Measurements from ENCODE around the gene LAX1. TPM values are rescaled to one million over a fixed set of nuclear protein-coding genes. Genes with fewer than 3 reads are reported as not detected.
"Not testable (repeated sequence)": the region's sequence is repeated elsewhere in the genome, so short reads cannot be mapped to it uniquely, and the experiment has no call there.

The LAX1 gene
- total RNA-seq, 1 donor from 2014 or later, result 4.1 TPM

DNA sequence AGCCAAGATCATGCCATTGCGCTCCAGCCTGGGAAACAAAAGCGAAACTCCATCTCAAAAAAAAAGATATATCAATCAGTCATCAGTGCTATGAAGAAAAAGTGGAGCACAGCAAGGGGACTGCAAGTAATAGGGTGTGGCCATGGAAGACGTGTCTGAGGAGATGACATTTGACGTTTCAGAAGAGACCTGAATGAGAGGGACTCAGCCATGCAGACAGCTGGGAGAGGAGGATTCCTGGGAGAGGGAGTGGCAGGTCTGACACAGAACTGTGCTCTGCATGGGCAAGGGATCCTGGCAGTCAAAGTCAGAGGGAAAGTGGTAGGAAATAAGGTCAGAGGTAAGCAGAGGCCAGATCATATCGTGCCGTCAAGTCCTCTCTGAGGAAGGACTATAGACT is 3.3 kb downstream of the LAX1 start:
- no peak for DNase-seq (ENCODE audit: low spot score)

DNA sequence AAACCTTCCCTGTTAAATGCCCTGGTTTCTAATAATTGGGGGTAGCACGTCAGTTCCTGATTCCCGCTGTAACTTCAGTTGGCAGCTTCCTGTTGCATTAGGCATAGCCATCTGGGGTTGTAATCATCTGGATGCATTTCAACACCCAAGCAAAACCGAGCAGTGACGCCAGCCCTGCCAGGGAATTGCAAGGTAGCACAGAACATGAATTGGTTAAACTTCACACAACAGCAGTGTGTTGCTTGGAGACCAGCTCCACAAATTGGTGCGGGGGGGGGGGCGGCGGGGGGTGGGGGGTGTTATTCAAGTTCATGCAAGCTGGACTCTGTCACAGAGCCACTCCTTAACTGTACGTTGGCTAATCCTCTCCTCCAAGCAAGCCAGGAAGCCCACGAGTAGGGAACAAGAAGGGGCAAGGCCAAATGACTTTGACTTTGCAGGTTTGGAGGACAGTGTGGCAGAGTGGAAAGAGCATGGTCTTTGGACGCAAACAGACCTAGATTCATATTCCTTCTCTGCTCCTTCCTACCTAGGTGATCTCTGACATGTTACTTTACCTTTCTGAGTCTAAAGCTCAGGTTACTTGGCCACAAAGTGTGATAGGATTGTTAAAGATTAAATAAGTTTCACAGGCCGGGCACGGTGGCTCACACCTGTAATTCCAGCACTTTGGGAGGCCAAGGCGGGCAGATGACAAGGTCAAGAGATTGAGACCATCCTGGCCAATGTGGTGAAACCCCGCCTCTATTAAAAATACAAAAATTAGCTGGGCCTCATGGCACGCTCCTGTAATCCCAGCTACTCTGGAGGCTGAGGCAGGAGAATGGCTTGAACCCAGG is 4.7 kb downstream of the LAX1 start:
- peak; percentile 85 for DNase-seq (ENCODE audit: low spot score)

DNA sequence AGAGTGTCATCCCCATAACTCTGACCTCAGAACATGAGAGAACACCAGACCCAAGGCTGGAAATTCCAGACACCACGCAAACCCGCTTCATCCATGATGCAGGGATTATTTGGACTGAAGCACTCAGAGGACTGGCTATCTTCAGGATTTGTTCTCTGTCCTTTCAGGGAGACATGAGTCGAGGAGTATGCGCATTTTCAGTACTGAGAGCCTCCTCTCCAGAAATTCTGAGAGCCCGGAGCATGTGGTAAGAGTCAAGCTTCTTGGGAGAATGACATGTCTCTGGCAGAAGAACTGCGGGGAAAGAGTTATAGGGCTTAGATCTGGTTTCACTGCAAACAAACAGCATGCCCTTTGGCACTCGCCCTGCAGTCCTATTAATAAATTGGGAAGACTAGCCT is 6.9 kb downstream of the LAX1 start:
- DNase-seq (ENCODE audit: low spot score), result peak; percentile 94

GRCh38 chr1:203772836-203773235 is 7.9 kb downstream of the LAX1 start:
- DNase-seq (ENCODE audit: low spot score), result no peak

DNA sequence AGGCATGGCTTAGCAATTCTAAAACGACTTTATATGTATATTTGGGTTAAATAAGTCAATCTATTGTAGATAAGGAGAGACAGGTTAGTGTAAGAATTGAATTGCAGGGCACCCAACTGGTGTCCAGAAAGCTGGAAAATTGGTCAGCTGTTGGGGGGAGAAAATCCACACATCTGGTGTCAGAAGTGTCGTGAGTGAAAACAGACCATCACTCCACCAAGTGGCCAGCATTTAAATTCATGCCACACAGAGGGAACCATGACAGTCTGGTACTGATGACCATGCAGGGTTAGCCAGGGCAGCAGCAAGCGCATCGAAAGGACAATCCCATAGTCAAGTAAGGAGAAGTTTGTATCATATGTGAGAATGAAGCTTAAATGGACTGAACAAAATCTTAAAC is 11.7 kb downstream of the LAX1 start:
- DNase-seq (ENCODE audit: low spot score), result peak; percentile 24

- DNase-seq (ENCODE audit: low spot score), result no peak
These were observed 12.6 kb downstream of the LAX1 start for GRCh38 chr1:203777596-203777995.

DNA sequence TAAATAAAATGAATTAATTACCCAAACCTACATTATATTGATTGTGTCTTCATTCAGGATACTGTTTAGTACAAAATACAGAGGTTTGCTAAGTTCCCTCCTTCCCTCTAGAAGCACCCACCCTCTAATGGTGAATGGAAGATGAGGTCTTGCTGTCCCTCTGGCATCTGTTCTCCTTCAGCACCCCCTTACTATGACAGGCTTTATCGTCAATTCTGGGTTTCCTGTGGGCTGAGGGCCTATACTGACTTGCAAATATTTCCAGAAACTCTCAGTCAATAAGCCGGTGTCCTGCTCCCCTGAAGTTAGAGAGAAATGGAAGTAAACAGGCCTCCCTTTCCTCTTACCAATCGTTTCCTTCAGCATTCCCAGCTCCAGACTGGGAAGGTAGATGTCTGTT is 13.2 kb downstream of the LAX1 start:
- no peak for DNase-seq (ENCODE audit: low spot score)

DNA sequence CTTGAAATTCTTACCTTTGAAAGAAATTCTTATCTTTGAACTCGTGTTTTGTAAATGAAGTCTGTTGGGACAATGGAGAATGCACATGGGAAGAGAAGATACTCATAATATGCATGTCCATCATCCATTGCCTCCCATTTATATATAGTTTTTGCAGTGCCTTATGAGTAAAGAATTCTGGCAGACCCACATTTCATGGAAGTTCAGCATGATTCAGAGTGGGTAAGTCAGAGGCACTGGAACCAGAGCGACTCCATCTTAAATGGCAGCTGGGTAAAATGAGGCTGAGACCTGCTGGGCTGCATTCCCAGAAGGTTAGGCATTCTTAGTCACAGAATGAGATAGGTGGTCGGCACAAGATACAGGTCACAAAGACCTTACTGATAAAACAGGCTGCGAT is 13.8 kb downstream of the LAX1 start:
- no peak for DNase-seq (ENCODE audit: low spot score)

DNA sequence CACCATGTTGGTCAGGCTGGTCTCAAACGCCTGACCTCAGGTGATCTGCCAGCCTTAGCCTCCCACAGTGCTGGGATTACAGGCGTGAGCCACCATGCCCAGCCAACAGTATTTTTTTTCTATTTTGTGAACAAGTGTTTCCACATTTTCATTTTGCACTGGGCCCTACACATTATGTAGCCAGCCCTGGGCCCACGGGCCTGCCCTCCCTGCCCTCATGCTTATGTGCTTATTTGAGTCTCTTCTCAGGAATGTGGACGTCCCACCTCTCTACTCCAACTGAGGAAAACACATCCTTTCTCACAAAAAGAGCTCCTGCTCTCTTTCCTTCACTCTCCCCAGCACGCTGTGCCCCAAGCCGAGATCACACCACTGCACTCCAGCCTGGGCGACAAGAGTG is 17.0 kb downstream of the LAX1 start:
- DNase-seq (ENCODE audit: low spot score), result no peak

DNA sequence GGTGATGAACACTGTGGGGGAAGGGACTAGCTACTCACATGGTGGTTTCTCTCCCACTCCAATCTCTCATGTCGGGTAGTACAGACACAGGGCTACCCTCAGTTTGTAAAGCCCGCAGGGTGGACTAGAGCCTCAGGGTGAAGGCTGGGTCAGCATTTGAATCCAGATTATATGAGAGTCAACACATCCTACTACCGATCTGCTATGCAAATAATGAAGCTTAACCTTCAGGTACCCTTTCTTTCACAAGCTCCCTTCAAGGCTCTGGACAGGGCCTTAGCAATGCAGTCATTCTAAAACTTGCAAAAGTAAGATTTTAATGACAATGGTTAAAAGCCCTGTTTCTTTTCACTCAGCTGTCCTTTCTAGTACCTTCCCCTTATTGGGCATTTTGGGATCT is 25.0 kb downstream of the LAX1 start:
- no peak for DNase-seq (ENCODE audit: low spot score)

DNA sequence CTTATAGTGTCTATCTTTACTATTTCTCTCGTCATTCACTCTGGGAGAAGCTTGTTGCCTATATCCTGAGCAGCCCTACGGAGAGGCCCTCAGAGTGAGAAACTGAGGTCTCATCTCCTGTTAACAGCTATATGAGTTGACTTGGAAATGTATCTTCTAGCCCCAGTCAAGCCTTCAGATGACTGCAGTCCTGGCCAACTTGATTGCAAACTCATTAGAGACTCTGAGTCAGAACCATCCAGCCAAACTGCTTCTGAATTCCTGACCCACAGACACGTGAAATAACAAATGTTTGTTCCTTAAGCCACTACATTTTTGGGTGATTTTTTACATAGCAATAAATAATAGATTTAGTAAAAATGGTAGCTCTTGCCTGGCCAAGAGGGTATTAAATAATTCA is 26.5 kb downstream of the LAX1 start:
- no peak for DNase-seq (ENCODE audit: low spot score)

GRCh38 chr1:203792486-203792885 is 27.5 kb downstream of the LAX1 start:
- DNase-seq (ENCODE audit: low spot score), result no peak

GRCh38 chr1:203793561-203793960 is 28.6 kb downstream of the LAX1 start:
- DNase-seq (ENCODE audit: low spot score), result not testable (repeated sequence)

DNA sequence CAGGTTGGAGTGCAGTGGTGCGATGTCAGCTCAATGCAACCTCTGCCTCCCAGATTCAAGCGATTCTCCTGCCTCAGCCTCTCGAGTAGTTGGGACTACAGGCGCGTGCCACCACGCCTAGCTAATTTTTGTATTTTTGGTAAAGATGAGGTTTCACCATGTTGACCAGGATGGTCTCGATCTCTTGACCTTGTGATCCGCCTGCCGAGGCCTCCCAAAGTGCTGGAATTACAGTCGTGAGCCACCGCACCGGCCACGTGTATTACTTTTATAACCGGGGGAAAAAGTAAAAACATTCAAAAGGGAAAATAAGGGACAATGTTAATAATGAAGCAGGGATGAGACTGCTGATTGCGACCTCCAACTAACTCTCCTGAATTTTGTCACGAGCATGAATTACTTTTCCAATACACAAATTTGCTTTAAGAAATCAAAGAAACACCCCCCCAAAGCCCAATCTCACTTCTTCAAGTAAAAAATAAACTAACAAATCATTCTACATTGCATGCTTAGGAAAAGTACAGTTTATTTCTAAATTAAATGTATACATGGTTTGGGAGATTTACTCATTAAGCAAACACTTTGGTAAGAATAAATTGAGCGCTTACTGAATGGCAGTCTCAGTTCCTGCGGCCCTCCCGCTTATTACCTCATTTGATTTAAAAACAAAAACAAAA is 29.9 kb downstream of the LAX1 start:
- no peak for DNase-seq (ENCODE audit: low spot score)

DNA sequence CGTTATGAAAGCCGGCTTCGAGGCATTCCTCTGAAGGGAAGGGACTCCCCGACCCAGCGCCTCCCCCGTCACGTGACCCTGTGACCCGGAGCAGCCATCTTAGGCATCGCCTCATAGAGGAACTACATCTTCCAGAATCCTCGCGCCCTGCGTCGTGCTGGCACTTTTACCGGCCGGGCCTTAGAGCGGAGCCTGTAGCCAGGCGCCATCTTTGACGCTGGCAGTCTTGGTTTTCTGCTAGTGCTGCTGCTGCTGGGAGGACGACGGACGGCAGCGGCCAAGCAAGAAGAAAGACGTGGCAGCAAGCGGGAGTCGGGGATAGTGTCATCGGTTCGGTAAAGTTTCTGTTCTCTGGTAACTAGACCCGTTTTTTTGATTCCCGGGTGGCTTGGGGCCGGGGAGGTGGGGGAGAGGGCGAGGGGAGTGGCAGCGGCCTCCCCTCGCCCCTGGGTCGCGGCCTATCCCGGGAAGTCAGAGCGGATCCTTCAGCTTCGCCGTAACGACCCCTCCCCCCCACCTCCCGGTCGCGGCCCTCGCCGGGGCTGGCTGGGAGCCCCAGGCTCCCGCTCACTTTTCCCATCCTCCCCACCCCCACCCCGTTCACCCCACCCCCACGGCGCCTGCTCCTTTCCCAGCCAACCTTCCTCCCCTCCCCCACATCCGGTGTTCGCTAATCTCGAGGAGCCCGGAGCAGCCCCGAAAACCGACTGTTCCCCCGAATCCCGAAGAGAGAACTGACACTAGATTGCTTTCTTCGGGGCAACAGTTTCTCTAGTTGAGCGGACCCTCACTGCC is 30.7 kb downstream of the LAX1 start, which contains the start of the genes ZBED6 and ZC3H11A:
TSS of gene ZBED6 (plus strand) at position 183 of the 795 bp plus-strand sequence. CDS start 1,900 bp downstream, outside the sequence.
TSS of gene ZC3H11A (plus strand) at position 183 of the 795 bp plus-strand sequence. CDS start 21,448 bp downstream, outside the sequence.
- DNase-seq (ENCODE audit: low spot score), result peak; percentile 100

GRCh38 chr1:203796236-203796605 is 31.2 kb downstream of the LAX1 start:
- peak; percentile 66 for DNase-seq (ENCODE audit: low spot score)

DNA sequence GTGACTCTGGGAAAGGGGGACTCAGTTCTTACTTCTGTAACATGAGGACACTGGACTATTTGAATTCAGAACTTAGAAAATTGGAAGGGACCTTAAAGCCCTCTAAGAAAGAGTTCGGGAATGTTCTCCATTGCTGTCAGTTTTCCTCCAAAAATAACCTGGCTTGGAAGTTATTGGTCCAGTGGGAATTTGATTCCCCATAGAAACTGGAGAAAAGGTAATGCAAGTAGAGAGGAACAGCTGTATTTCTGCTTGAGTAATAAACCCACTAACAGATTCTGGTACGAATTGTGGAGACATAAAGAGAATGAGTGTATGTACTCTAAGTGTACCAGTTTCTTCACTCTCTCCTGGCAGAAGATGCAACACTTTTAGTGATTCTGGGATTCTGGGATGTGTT is 32.2 kb downstream of the LAX1 start:
- no peak for DNase-seq (ENCODE audit: low spot score)

GRCh38 chr1:203797948-203798655 is 33.1 kb downstream of the LAX1 start:
- DNase-seq (ENCODE audit: low spot score), result peak; percentile 37

GRCh38 chr1:203799157-203799556 is 34.2 kb downstream of the LAX1 start:
- DNase-seq (ENCODE audit: low spot score), result no peak

DNA sequence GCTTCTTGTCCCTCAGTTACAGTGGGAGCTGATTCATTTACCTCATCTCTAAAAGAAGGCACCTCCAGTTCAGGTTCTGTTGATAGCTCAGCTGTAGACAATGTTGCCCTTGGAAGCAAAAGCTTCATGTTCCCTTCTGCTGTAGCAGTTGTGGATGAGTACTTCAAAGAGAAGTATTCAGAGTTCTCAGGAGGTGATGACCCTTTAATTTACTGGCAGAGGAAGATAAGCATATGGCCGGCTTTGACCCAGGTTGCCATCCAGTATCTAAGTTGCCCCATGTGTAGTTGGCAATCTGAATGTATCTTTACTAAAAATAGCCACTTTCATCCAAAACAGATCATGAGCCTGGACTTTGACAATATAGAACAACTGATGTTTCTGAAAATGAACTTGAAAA is 35.0 kb downstream of the LAX1 start:
- DNase-seq (ENCODE audit: low spot score), result no peak

DNA sequence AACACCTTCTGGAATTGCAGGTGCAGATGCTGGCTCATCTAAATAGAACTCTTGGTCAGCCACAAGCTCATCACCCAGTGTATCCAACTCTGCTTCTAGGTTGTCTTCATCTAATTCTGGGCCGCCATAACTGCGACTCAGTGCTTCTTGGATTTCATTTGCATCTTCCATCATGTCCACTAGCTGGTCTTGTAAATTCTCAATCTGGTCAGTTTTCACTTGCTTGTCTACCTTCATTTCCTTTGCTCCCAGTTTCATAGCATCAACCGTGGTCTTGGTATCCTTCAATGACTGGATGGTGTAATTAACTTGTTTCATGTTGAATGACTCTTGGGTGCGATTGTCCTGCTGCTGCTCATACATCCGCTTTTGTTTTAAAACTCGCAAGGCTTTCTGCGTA is 40.7 kb downstream of the LAX1 start:
- no peak for DNase-seq (ENCODE audit: low spot score)
